HL-60 (cell line): Measurements from ENCODE around the gene ARHGAP10.

ENCODE experiments used
- DNase-seq, 2 experiments: peaks; one replicate each; pipeline ENCODE4 v3.0.0-alpha.2; 2010 to 2020; ENCODE audit warnings: low read depth in 1 of 2, low spot score in 1 of 2
- H3K27ac ChIP-seq: fragments of 250-450 bp; sonication (Bioruptor Pico); replicated peaks from 2 replicates; pipeline ENCODE4 v1.5.1; 2020; ENCODE audit warnings: mild to moderate bottlenecking, moderate library complexity
- H3K27me3 ChIP-seq: fragments of 250-450 bp; sonication (Bioruptor Pico); 2 replicates; pipeline ENCODE4 v1.5.1; 2021; ENCODE audit warnings: mild to moderate bottlenecking, moderate library complexity; ENCODE audit not compliant: insufficient read depth, poor library complexity, severe bottlenecking
- H3K4me3 ChIP-seq: replicated peaks from 2 replicates; pipeline ENCODE4 v1.5.1; 2011; ENCODE audit warnings: mild to moderate bottlenecking, control low read depth, low read length; ENCODE audit not compliant: insufficient read depth
- GABPA ChIP-seq: IDR thresholded peaks from 2 replicates; pipeline ENCODE4 v1.6.1; 2012; ENCODE audit warnings: low read depth
- POLR2AphosphoS5 ChIP-seq: IDR thresholded peaks from 2 replicates; pipeline ENCODE4 v1.6.1; 2012; ENCODE audit warnings: low read depth
- REST ChIP-seq: IDR thresholded peaks from 2 replicates; pipeline ENCODE4 v1.6.1; 2012; ENCODE audit warnings: low read depth; ENCODE audit not compliant: insufficient replicate concordance
- SPI1 ChIP-seq: IDR thresholded peaks from 2 replicates; pipeline ENCODE4 v1.6.1; 2012; ENCODE audit warnings: low read depth, mild to moderate bottlenecking, borderline replicate concordance
- TF ChIP-seq, protein P1 (sequence below): IDR thresholded peaks from one replicate; pipeline ENCODE4 v1.5.1; 2011; ENCODE audit warnings: low read length, control low read depth, inconsistent platforms; ENCODE audit not compliant: insufficient read depth

ARHGAP10 gene

GRCh38 chr4:147809211-147809610 lies 77.3 kb downstream of the ARHGAP10 start:
- no peak overlapping the region for H3K4me3 ChIP-seq
- no peak for DNase-seq
- TF ChIP-seq SPI1: peak; percentile 97
- TF ChIP-seq, protein P1, sequence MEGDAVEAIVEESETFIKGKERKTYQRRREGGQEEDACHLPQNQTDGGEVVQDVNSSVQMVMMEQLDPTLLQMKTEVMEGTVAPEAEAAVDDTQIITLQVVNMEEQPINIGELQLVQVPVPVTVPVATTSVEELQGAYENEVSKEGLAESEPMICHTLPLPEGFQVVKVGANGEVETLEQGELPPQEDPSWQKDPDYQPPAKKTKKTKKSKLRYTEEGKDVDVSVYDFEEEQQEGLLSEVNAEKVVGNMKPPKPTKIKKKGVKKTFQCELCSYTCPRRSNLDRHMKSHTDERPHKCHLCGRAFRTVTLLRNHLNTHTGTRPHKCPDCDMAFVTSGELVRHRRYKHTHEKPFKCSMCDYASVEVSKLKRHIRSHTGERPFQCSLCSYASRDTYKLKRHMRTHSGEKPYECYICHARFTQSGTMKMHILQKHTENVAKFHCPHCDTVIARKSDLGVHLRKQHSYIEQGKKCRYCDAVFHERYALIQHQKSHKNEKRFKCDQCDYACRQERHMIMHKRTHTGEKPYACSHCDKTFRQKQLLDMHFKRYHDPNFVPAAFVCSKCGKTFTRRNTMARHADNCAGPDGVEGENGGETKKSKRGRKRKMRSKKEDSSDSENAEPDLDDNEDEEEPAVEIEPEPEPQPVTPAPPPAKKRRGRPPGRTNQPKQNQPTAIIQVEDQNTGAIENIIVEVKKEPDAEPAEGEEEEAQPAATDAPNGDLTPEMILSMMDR: no peak
- no peak for TF ChIP-seq POLR2AphosphoS5
- no peak for TF ChIP-seq GABPA
- no peak for TF ChIP-seq REST
- no peaks in the 10 kb centered on the region for H3K27me3 ChIP-seq
- H3K27ac ChIP-seq: peak overlapping the region; percentile 10; the same call in 1 of the 2 replicates

DNA sequence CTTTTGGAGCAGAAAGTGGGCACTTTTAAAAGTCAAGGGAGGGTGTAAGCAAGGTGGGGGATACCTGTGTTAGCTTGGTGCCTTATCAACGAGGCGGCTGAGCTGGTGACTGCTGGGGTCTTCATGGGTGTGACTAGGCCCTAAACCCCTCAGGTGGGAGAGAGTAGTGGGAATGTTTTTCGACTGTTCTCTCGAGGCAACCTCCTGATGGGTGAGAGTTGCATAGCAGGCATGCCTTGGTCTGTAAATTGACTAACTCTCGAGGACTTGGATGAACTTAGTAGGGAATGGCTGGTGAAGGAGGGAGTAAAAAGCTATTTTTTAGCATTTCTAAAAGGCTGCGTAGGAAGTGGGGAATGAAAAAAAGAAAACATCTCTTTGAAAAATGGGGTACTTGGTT lies 80.0 kb downstream of the ARHGAP10 start:
- H3K27ac ChIP-seq: no peak overlapping the region
- TF ChIP-seq SPI1: no peak
- TF ChIP-seq REST: no peak
- no peak for TF ChIP-seq POLR2AphosphoS5
- TF ChIP-seq GABPA: no peak
- TF ChIP-seq, protein P1: no peak
- no peak overlapping the region for H3K4me3 ChIP-seq
- no peak for DNase-seq
- no peaks in the 10 kb centered on the region for H3K27me3 ChIP-seq

DNA sequence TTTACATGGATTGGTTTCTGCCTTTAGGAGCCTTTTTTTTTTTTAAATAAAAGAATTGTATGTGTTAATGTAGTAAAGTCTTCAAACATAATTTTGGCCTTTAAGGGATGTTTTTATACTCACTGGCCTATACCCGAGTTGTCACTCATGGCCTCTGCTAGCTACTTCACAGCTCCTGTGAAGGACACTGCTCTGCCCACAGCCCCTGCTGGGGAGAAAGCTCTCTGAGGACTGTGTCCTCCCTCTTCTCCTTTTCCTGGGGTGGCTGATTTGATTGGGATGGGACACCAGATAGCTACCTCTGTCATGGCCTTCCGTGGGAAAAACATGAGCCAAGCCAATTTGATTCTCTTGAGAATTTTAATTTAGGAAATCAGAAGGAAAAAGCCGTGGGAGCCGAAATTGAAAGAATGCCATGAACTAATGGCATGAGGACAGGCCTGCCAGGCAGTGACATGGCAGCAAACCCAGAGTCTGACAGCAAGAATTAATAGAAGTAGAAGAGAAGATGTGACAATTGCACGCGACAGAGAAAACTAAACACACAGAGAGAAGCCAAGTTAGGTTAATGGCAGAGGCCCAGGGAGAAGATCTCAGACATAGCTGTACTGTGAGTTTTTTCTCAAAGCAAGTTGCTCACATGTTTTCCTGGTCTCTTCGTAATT lies 81.4 kb downstream of the ARHGAP10 start:
- Histone ChIP-seq H3K27ac (no peak overlapping the region), H3K27me3 (no peaks in the 10 kb centered on the region), H3K4me3 (no peak overlapping the region)
- TF ChIP-seq POLR2AphosphoS5: no peak
- no peak for TF ChIP-seq SPI1
- TF ChIP-seq, protein P1: no peak
- no peak for TF ChIP-seq GABPA
- no peak for TF ChIP-seq REST
- no peak for DNase-seq
